ENCODE measurements around the gene HS6ST1.

- TF ChIP-seq POLR2A (IDR thresholded peaks at IDR 0.05; ENCODE audit: low read depth, low read length) (no peak), POLR2AphosphoS5 (IDR thresholded peaks at IDR 0.05; ENCODE audit: low read depth, low read length) (no peak)
Observed at GRCh38 chr2:128347701-128348539, 29.3 kb upstream of the HS6ST1 start.
